Spinal cord (tissue), 10 donors: ENCODE measurements around the gene GPRASP3. TPM values are rescaled to one million over a fixed set of nuclear protein-coding genes. Genes with fewer than 3 reads are reported as not detected.
"Not testable (repeated sequence)": the region's sequence is repeated elsewhere in the genome, so short reads cannot be mapped to it uniquely, and the experiment has no call there.

ENCODE experiments used
- DNase-seq, 6 donors: peaks; one replicate each; pipeline versions ENCODE4 v3.0.0 to v3.0.0-alpha.2; 2013 to 2015; ENCODE audit warnings: low spot score in 6 of 6, low read depth in 4 of 6
- H3K27ac ChIP-seq: one replicate; pipeline ENCODE4 v1.5.1; 2013; ENCODE audit warnings: low read depth, low read length, control low read depth
- H3K27me3 ChIP-seq: one replicate; pipeline ENCODE4 v1.6.1; 2013; ENCODE audit warnings: low read length; ENCODE audit not compliant: control insufficient read depth, insufficient read depth
- H3K36me3 ChIP-seq: one replicate; pipeline ENCODE4 v1.6.1; 2013; ENCODE audit warnings: low read length; ENCODE audit not compliant: control insufficient read depth, insufficient read depth
- H3K4me1 ChIP-seq: one replicate; pipeline ENCODE4 v1.6.1; 2013; ENCODE audit warnings: low read length; ENCODE audit not compliant: control insufficient read depth, insufficient read depth
- H3K4me3 ChIP-seq: one replicate; pipeline ENCODE4 v1.5.1; 2013; ENCODE audit warnings: low read depth, low read length, control low read depth
- H3K9me3 ChIP-seq: one replicate; pipeline ENCODE4 v1.6.1; 2013; ENCODE audit warnings: low read length; ENCODE audit not compliant: control insufficient read depth, insufficient read depth
- whole genome bisulfite sequencing: methylation state at CpG from one replicate; pipeline ENCODE4 v1.1.5; 2013; ENCODE audit warnings: missing lambda C conversion rate; ENCODE audit not compliant: insufficient coverage; 5-methylcytosine and 5-hydroxymethylcytosine counted together
- polyA plus RNA-seq, 2 donors: library from polyadenylated mRNA; unstranded; fragments of 120-200 nt; gene quantifications; one replicate each; pipeline ENCODE4 v1.2.1, GENCODE V29; 2013; ENCODE audit not compliant: insufficient read length in 2 of 2
- total RNA-seq, 2 donors: library from RNA; depleted of rRNA in 1 of 2; stranded (reverse); fragments of 120-200 nt in 1 of 2; fragments of >200 nt in 1 of 2; gene quantifications; one replicate each; pipeline versions ENCODE4 v1.2.3 to v1.2.4, GENCODE V29; 2013 to 2014
- donor health status: healthy.

Gene GPRASP3
- total and polyA plus RNA-seq, 4 donors = 15.0 to 49.5 (median 36.0) TPM

DNA sequence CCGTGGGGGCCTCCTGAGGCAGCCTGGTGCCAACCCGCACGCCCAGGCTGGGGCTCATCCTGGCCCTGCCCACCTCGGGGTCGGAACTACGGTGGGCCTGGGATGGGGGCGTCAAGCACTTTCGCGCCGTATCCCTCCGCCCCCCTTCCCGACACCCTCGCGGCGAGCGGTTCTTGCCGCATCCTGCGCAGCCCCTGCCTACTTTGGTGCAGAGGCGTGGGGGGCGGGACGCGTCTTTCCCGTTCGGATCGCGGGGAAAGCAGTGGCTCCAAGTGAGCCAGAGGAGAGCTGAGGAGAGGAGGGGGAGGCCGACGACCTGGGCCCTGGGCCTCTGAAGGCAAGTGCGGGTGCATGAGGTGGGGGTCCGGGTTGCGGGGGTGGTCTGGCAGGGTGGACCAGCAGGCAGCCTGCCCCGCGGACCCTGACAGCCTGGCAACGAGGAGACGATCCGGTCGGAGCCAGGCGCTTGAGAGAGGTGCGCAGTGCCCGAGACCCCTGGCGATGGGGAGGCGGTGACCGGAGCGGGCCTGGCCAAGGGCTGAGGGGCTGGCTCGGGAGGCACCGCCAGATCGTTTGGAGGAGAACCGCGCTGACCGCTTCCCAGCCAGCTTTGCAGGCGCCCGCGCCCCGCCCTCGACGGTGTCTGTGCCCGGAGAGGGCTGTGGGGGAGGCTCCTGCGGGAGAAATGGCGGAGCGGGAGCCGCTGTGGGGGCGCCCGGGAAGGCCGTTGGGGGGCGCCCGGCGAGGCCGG lies 8.2 kb upstream of the GPRASP3 start, which contains the start of gene GPRASP2:
Gene GPRASP2 (plus strand): TSS at position 233 of the 751 bp plus-strand sequence. CDS start 2,422 bp downstream, outside the sequence.
- H3K36me3 ChIP-seq = peaks cover 9% of the 10 kb centered on the region
- H3K27me3 ChIP-seq = no peaks in the 10 kb centered on the region
- H3K9me3 ChIP-seq = no peaks in the 10 kb centered on the region
- 22% methylated on average over 68 of the region's 68 CpGs for WGBS
- peaks cover 9% of the 10 kb centered on the region for H3K4me1 ChIP-seq
- peak within 1 kb of the TSS; percentile 86 for H3K27ac ChIP-seq
- peak; percentile 33 to 92 (median 53) for DNase-seq
- H3K4me3 ChIP-seq = peak within 1 kb of the TSS; percentile 78

GRCh38 chrX:102712981-102713625 lies 7.4 kb upstream of the GPRASP3 start:
- peak overlapping the region; percentile 86 for H3K27ac ChIP-seq
- peak; percentile 30 to 93 (median 41) for DNase-seq
- WGBS = 23% methylated on average over 18 of the region's 23 CpGs
- no peaks in the 10 kb centered on the region for H3K27me3 ChIP-seq
- H3K4me3 ChIP-seq = peak overlapping the region; percentile 78
- peaks cover 9% of the 10 kb centered on the region for H3K36me3 ChIP-seq
- H3K4me1 ChIP-seq = peaks cover 9% of the 10 kb centered on the region
- no peaks in the 10 kb centered on the region for H3K9me3 ChIP-seq

DNA sequence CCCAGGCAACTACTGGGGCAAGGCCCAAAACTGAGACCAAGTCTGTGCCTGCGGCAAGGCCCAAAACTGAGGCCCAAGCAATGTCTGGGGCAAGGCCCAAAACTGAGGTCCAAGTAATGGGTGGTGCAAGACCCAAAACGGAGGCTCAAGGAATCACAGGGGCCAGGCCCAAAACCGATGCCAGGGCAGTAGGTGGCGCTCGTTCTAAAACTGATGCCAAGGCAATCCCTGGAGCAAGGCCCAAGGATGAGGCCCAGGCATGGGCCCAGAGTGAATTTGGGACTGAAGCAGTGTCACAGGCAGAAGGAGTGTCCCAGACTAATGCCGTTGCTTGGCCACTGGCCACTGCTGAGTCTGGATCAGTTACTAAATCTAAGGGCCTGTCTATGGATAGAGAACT lies 5.5 kb upstream of the GPRASP3 start:
- Histone ChIP-seq H3K36me3 (peaks cover 9% of the 10 kb centered on the region), H3K4me3 (no peak overlapping the region), H3K27ac (no peak overlapping the region), H3K9me3 (no peaks in the 10 kb centered on the region), H3K27me3 (no peaks in the 10 kb centered on the region), H3K4me1 (peaks cover 9% of the 10 kb centered on the region)
- DNase-seq = no peak
- WGBS = 63% methylated on average over 6 of the region's 6 CpGs

- Histone ChIP-seq H3K4me3 (no peak overlapping the region), H3K27me3 (no peaks in the 10 kb centered on the region), H3K27ac (no peak overlapping the region), H3K9me3 (no peaks in the 10 kb centered on the region), H3K4me1 (peaks cover 10% of the 10 kb centered on the region), H3K36me3 (peaks cover 9% of the 10 kb centered on the region)
- DNase-seq = no peak
- WGBS = 88% methylated on average over 5 of the region's 5 CpGs
Observed at GRCh38 chrX:102715967-102716366, 4.6 kb upstream of the GPRASP3 start.

DNA sequence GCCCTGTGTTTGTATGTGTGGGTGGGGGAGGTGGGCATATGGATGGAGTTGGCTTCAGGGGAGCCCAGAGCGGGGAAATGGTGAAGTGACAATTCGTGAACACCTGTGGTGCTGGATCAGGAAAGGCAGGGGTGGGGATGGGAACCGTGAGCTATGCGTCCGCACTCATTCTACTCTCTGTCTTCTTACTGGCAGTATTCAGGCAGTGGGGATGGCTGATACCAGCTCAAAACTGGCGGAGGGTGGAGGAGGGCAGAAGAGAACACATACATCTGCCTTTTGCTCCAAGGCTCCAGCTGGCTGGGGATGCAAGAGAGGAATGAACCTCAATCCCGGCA lies 595 bp downstream of the GPRASP3 start:
- H3K4me3 ChIP-seq = peak overlapping the region; percentile 33
- not testable (repeated sequence) for H3K36me3 ChIP-seq, H3K9me3 ChIP-seq, H3K4me1 ChIP-seq, H3K27me3 ChIP-seq, H3K27ac ChIP-seq
- DNase-seq = peak in 1 of 6 donors; percentile 3
- WGBS = 40% methylated on average over 1 of the region's 7 CpGs

- Histone ChIP-seq H3K4me3 (no peak overlapping the region), H3K36me3 (no peaks in the 10 kb centered on the region), H3K4me1 (peaks cover 8% of the 10 kb centered on the region), H3K27ac (no peak overlapping the region), H3K27me3 (peaks cover 2% of the 10 kb centered on the region), H3K9me3 (no peaks in the 10 kb centered on the region)
- no peak for DNase-seq
- 55% methylated on average over 1 of the region's 1 CpG for WGBS
Observed at GRCh38 chrX:102723456-102723855, 2.9 kb downstream of the GPRASP3 start.

DNA sequence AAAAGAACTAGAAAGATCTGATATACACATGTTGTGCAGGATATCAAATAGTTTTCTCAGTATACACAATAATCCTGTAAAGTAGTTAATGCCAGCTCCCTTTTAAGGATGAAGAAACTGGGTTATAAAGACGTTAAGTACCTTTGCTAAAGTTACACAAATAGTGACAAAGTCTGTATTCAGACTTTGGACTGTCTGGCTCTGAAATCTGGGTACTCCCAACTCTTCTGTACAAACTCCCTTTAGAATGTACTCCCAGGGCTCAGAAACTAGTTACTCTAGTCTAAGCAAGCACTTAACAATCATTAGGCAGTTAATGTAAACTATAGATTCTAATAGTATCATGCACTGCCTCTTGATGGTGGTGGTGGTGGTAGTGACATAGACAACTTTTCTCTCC lies 7.2 kb downstream of the GPRASP3 start:
- Histone ChIP-seq H3K4me3 (no peak overlapping the region), H3K27me3 (peaks cover 2% of the 10 kb centered on the region), H3K36me3 (no peaks in the 10 kb centered on the region), H3K27ac (no peak overlapping the region), H3K4me1 (no peaks in the 10 kb centered on the region), H3K9me3 (no peaks in the 10 kb centered on the region)
- no peak for DNase-seq
- 80% methylated on average over 1 of the region's 1 CpG for WGBS

DNA sequence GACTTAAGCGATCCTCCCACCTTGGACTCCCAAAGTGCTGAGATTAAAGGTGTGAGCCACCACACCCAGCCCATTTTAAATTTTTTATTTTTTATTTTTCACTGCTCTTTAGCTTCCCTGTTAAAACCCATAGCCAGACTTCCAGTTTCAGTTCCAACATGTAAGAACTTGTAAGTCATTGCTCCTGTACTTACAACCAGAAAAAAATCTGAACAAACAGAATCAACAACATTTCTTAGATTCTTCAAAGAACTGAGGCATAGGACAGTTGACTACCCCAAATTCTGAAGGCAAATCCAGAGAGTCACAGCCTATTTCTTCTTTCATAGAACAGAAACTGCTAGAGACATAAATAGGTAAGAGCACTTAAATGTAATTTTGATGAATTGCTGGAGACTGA lies 8.1 kb downstream of the GPRASP3 start:
- H3K27me3 ChIP-seq = peaks cover 2% of the 10 kb centered on the region
- H3K4me3 ChIP-seq = no peak overlapping the region
- no peaks in the 10 kb centered on the region for H3K4me1 ChIP-seq
- no peak for DNase-seq
- WGBS = no CpG with 5 or more reads among the region's 1 CpG
- no peaks in the 10 kb centered on the region for H3K9me3 ChIP-seq
- H3K36me3 ChIP-seq = no peaks in the 10 kb centered on the region
- H3K27ac ChIP-seq = no peak overlapping the region

DNA sequence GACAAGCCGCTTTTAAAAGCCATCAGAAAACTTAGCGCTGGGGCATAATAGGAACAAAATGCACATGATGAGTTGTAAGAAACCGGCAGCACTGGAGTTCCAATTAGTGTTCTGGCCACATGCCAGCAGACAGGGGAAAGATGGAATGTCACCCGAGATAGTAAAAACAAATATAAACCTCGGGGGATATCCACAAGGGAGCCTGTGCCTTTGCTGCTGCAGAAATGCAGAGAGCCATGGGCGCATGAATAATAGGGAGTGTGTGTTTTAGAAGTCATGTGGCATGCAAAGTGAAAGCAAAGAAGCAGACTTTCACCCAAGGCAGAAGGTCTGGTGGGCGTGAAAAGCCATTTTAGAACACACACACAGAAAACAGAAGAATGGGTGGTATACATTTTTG lies 19.1 kb downstream of the GPRASP3 start:
- DNase-seq = peak in 2 of 6 donors; percentile 1 to 30
- Histone ChIP-seq H3K27me3 (peaks cover 6% of the 10 kb centered on the region), H3K4me3 (no peak overlapping the region), H3K27ac (no peak overlapping the region), H3K4me1 (no peaks in the 10 kb centered on the region), H3K36me3 (no peaks in the 10 kb centered on the region), H3K9me3 (no peaks in the 10 kb centered on the region)
- WGBS = 45% methylated on average over 6 of the region's 7 CpGs

- no peak overlapping the region for H3K4me3 ChIP-seq
- DNase-seq = no peak
- WGBS = no CpG with 5 or more reads among the region's 1 CpG
- no peak overlapping the region for H3K27ac ChIP-seq
- H3K4me1 ChIP-seq = peaks cover 11% of the 10 kb centered on the region
- peaks cover 11% of the 10 kb centered on the region for H3K27me3 ChIP-seq
- no peaks in the 10 kb centered on the region for H3K9me3 ChIP-seq
- no peaks in the 10 kb centered on the region for H3K36me3 ChIP-seq
Observed at GRCh38 chrX:102744307-102744706, 23.8 kb downstream of the GPRASP3 start.
